ELR (cell line): ENCODE data around the gene CRNN.

Source experiments
- DNase-seq: peaks from one replicate; pipeline ENCODE4 v3.0.0-alpha.2; 2015; ENCODE audit warnings: low read depth

Gene CRNN

DNA sequence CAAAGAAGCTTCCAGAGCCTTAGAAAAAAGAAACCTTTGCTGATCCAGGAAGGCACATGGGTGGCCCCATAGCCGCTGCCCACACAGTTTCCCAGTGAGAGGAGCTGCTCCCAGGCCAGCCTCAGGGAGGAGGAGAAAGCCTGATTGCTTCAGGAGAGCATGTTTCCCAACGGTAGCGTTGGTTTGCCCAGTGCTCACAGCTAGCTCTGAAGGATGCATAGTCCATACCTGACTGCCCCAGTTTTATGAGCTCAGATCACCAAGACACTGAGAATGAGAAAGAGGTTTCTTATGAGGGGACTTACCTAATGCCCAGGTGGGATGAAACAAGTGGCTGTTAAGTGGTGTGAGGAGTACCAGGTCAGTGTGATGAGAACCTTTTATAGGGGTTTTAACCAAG is at the start of gene CRNN:
Gene CRNN (minus strand): TSS at position 355 of the 400 bp plus-strand sequence. CDS start 2,030 bp downstream, outside the sequence.
- DNase-seq, result no peak

DNA sequence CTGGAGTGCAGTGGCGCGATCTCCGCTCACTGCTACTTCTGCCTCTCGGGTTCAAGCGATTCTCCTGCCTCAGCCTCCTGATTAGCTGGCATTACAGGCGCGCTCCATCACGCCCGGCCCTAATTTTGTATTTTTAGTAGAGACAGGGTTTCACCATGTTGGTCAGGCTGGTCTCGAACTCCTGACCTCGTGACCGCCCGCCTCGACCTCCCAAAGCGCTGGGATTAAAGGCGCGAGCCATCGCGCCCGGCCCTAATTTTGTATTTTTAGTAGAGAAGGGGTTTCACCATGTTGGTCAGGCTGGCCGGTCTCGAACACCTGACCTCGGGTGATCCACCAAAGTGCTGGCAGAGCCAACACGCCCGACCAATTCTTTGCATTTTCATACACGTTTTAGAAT is 48.6 kb upstream of the CRNN start:
- no peak for DNase-seq

DNA sequence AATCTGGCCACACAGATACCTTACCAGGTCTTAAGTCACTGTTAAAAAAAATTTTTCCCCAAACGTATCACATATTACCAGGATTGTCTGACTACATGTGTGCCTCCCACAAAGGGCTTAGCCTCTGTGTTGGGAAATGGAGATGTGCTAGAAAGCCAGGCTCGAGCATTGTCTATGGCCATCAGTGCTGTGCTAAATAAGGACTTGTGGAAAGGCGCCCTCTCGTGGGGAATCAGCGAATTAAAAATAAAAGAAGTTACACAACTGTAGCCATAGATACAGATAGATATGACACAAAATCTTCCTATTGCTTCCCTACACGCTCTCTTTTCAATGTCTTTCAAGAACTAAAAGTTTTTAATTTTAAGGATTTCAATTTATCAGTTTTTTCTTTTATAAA is 47.5 kb upstream of the CRNN start:
- DNase-seq, result peak; percentile 78

DNA sequence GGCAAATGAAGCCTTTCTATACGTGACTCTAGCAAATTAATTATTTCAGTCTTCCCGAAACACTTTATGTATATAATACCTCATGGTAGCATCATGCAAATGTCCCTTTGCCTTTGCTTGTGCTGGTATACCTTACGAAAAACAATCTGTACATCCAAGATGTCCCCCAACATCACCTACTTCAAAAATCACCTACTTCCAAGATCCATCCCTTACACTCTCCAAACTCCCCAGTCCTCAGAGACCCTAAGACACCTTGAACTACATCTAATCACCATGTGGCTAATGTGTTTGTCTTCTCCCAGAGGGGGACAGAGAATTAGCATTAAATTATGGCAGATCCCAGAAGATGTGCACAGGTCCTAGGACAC is 46.5 kb upstream of the CRNN start:
- DNase-seq, result no peak

DNA sequence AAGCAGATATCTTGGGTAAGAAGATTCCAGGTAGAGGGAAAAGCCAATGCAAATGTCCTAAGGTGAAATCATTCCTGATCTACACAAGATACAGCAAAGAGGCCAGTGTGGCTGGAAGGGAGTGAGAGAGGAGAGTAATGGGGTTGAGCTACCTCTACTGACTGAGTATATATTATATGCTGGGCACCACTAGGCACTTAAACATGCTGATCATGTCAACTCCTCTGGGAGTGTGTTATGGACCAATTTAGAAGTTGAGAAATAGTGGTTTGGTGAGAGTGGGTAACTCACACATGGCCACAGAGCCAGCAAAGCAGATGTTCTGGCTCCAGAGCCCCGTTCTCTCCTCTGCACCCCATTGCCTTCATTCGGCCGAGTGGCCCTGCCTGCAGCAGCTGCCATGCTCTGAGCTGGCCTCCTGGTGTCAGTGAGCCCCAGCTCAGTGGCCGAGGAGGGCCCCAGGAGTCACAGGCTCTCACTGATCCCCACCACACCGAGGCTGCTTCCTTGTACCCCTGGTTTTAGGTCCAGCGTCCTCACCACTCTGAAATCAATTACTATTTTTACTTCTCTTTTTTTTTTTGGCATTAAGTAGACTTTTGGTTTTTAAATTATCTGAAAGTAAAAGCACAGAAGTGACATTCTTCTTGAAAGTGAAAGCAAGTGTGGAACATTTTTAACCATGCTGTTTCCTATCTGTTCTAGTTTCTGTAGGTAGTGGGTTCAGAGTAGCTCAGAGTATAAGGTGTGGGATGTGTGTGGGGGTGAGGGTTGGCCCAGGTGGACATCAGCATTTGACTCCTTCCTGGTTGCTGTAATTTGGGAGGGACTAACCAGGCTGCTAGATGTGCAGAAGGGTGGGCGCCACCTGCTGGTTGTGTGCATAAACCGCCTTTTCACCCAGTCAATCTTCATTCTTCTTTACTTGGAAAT is 45.8 kb upstream of the CRNN start:
- peak; percentile 76 for DNase-seq

DNA sequence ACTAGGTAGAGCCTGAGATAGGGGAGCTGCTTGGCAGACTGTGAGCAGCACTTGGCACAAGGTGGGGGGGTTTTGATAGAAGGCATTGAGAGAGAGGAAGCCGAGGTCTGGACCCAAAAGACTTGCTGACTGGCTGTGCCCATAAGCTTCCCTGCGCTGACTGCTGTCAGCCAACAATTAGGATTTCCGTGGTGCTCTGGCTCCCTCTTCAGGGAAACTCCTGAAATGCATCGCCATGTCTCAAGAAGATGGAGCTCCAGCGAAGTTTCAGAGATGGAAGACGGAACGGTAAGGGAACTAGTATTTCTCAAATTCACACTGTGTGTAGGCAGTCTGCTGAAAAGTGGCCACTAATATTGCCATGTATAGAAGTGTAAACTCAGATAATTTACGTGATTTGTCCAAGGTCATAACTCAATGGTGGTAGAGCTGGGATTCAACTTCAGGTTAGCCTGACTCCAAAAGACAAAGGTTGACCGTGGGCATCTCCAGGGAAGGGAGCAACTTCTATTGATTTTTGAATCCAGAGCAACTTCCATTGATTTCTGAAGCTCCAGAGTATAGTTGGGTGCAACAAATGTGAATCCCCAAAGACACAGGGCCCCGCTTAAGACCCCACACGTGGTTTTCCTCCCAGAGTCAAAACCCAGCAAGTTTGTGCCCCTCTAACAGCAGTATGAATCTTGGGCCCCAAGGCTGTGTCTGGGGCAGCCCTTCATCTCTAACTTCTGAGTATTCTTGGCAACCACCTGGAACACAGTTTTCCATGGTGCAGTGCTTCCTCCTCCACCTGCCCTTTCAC is 44.5 kb upstream of the CRNN start:
- DNase-seq, result peak; percentile 81

DNA sequence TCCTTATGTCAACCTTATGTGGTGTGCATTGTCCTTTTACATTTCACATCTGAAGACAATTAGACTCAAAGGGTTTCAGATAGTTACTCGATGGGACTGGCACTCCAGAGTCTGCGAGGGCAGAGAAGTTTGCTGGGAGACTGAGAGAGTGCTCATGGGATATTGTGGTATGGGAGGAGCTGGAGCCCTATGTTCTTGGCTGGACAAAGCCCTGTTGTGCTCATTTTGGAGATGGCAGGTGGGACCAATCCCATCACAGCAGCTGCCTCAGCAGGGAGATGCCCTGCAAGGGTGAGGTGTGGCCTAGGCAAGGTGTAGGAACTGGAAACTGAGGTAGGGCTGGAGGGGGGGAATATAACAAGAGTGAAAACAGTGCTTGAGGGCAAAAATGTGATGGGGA is 43.5 kb upstream of the CRNN start:
- no peak for DNase-seq

DNA sequence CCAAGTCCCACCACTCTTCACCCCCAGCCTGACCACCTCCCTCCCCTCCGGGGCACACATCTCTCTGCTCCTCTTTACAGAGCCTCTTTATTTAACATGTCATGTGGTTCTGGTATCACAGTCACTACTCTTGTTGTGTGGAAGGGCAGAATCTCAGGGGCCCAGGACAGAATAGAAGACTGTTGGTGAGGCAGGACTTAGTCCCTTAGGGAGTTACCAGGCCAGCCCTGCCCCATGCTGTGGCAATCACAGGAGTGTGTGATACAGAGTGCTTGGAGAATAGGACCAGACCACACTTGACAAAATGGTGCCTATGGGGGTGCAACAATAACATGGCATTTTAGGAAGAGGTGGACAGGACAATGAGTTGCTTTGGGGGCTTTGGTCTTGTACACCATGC is 43.0 kb upstream of the CRNN start:
- DNase-seq, result no peak

DNA sequence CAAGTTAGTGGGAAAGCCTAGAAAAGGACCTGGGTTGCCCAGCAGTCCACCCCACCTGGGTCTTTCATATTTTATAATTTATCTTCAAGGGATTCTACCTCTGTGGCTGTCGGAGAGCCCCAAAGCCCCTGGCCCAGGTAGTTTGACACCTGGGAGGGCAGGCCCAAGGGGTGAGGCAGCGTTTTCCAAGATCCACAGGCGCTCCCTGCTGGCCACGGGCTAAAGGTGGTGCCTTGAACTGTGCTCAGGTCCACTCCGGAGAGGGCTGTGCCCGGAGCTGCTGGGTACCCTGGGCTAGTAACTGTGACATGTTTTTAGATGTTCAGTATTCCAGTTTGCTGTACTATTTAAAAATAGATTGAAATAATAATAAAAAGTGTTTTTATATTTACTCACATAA is 37.2 kb upstream of the CRNN start:
- DNase-seq, result no peak

DNA sequence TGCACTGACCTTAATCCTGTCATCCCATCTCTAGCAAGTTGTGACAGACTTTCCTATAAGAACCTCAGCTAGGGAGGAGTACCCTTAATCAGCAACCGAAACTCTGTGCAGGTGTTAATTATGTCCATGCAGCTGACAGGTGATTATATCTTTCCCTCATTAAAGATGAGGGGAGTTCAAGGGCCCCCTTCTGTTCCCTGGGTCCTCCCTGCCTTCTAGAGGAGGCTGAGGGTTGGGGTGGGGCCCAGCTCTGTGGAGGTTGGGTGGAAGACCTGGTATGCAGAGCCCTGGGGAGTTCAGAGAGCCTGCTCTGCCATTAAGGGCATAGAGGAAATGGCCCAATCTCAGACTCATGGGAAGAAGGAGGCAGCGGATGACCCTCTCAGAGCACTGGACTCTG is 35.6 kb upstream of the CRNN start:
- DNase-seq, result no peak

DNA sequence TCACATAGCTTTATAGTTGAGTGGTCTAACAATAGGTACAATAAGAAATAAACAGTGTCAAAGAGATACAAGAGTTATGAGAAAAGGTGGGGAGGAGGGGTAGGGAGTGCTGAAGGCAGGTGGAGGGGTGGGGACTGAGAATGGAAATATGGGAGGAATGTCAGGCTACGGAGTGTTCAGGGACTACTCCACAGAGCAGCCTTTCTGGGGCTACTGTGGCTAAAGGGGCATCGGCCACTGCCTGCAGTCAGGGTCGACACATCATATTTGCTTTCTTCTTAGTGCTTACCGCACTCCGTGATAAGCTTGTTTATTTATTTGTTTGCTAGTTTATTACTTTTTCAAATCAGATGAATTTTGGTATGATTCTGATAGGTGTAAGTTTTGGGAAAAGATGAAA is 34.4 kb upstream of the CRNN start:
- no peak for DNase-seq

DNA sequence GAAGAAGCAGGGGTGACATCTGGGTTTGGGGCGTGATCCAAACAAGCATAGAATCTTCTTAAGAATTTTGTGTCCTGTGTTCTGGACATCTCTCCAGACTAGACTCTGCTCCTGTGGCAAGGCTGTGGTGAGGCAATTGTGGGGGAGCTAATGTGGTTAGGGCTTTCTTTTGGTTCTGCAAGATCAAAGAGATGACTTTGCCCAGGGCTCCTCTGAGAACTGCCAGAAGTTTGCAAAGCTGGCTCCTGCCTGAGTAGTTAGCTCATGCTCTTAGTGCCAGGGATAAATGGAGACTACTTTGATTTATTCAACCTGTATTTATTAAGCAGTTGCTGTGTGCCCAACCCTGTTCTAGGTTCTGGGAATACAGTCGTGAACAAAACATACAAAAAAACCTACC is 34.0 kb upstream of the CRNN start:
- DNase-seq, result no peak

DNA sequence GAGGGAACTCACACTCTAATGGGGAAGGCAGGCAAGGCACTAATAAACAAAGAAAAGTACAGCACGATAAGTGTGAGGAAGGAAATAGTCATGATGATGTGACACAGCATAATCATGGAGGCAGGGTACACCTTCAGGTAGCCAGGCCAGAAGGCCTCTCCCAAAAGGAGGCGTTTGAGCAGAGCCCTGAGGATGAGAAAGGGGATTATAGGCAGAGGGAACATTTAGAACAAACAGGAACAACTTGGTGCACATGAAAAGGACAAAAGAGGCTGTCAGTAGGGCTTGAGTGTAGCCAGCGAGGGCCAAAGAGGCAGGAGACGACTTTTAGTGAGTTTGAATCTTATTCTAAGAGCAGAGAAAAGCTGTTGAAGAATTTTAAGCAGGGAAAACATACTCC is 33.4 kb upstream of the CRNN start:
- no peak for DNase-seq

DNA sequence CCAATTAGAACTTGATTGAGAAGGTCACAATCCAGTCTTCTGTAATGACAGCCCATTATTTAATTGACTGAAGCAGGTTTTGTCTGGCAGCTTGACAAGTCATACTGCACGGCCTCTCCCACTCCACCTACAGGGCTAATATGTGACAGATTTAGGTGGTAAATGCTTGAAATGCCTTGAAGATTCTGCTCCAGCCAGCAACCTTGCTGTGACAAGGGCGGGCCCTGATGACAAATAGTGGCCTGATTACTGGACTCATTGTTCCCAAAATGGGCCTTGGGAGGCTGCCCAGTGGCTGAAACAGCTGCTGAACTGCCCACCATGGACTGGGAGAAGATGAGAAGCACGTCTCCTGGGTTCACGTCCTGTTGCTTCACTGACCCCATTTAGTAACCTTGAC is 30.0 kb upstream of the CRNN start:
- DNase-seq, result no peak

DNA sequence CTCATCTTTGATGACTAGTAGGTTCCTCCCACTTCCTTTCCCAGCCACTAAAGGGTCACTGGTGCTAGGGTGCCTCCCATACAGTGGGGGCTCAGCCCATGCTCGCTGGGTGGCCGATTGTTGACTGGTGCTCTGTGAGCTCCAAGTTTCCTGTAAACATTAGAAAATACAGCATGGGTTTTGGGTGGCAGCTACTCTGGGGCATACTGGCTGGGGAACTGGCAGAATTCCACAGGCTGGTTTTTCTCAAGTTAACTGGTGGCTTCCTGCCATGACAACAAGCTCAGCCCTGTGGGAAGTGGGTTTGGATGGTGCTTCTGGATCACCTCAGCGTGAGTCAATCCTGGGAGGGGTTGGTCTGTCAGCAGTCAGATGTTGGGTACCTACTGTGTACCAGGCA is 28.7 kb upstream of the CRNN start:
- DNase-seq, result peak; percentile 35

DNA sequence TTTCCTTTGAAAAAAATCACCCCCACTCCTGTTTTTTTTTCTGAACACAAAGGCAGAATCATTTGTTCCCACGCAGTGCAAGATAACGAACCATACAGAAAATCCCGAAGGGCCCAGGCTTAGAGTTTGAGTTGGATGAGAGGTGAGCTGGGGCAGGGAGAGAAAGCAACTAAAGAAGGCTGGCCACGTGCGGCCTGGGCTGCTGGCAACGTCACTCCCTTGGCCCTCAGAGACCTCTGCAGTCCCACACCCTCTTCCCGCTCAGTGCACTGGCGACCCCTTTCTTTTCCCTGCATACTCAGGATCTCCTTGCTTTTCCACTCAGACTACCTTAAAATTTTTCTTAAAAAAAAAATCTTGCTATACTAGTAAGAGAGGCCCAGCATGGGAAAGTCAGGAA is 28.2 kb upstream of the CRNN start:
- no peak for DNase-seq

DNA sequence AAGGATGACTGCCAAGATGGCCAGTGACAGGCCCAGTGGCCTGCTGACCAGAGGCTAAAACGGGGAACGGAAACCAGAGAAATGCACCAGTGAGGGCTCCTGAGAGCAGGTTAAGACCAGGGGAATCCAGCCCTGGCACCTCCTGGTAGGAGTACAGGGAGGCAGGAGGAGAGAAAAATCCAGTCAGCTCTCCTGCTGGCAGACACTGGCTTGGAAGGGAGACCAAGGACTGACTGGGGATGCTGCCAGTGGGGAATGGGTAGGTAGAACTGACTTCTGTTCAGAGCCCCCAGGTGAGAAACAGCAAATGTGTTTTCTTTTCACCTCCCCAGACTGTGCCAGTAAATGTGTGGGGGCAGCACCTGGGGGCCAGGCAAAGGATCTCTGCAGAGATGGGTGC is 27.7 kb upstream of the CRNN start:
- no peak for DNase-seq

DNA sequence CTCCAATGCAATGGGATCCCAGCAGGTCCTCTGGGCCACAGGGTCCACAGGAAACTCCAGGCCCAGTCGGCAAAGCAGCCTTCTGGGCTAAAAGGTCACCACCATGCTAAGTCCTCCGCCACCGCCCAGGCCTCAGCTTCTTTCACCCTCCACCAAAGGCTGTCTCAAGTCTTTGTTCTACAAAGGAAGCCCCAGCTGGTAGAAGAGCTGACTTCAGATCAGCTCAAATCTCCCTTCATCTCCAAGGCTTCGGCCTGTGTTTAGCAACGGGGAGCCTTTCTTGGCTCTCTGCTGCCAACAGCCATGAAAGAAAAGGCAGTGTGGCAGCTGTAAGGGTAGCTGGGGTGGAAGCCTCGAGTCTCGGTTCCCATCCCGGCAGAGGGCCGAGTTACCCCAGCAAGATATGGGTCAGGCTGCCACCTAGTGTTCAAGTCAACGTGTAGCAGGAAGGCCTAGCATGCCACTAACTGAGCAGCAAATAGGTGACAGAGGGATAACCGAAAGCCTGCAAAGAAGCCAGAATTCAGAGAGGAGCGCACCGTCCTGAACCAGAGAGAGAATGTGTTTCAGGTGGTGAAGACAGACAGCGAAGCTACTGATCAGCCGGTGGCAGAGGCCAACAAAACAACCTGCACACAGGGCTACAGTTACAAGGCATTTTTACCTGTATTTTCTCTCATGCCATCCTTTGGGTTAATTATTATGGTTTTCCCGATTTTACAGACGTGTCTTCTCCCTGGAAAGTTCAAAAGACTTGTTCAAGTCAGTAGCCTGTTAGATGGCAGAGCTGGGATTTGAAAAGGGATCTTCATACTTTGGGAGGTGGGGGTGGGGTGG is 26.8 kb upstream of the CRNN start:
- peak; percentile 81 for DNase-seq

DNA sequence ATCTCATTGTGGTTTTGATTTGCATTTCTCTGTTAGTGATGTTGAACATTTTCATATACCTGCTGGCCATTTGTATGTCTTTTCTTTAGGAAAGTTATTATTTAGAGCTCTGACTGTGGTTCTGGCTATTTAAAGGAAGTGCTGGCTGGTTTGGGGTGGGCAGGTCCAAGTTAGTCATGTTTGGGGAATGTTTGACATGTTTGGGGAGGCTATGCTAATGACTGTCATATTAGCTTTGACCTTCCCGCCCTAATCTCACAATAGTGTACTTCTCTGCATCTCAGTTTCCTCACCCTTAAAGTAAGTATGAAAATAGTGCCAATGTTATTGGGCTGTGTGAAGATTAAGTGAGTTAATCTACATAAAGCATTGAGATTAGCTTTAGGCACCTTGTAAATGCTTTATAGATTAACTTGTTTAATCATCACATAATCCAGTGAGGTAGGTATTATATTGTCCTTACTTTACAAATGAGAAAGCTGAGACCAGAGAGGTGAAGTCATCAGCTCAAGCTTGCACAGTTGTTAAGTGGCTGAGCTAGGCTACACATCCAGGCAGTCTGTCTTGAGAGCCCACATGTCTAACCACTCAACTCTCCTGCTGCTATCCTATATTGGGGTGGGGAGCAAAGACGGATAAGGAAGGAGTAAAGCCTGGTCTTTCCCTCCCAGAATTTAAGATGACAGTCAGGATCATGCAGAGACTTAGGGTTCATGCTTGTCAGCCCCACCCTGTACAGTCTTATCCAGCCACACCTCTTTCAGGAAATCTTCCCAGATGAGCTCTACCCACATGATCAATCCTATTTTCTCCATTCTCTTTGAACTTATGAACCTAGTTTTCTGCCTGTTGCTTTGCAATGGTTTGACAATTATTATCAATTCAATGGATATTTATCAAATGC is 22.8 kb upstream of the CRNN start:
- peak; percentile 59 for DNase-seq

DNA sequence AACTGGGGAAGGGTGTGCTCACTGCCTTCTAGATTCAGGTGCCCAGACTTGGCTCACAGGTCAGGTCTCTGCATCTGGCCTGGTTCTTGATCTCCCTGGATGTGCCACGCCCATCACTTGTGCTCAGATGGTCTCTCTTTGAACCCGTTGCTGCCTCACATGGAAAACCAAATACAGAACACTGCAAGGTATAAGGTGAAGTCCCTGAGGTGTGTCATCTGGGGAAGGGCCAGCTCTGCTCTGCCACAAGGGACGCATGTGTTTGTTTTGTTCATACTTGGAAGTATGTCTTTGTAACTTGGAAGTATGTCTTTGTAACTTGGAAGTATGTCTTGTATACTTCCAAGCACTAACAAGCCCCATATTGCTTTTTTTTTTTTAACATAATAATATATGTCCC is 13.4 kb upstream of the CRNN start:
- no peak for DNase-seq

DNA sequence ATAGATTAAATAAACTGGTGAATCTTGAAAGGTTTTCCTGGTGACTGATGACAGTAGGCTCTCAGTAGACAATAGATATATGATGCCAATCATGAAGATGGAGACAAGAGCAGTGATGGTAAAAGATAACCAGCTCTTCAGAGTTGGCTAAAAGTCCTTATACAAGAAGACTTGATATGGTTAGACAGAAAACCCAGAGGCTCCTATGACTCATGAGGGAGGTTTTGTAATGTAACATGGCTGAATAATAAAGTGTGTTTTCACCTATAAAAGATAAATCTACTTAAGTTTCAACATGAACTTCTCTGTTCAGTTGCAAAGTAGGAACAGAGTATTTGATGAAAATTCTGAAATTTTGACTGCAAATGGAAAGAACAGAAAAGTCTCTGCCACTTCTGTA is 12.7 kb upstream of the CRNN start:
- peak; percentile 12 for DNase-seq
